GM18499 (cell line): ENCODE results near the gene TBC1D9.
"Not testable (repeated sequence)": the region's sequence is repeated elsewhere in the genome, so short reads cannot be mapped to it uniquely, and the experiment has no call there.

Experiments used
- ATAC-seq: cut with Tn5 transposase; IDR thresholded peaks from one replicate; pipeline ENCODE4 v1.9.1; 2021; ENCODE audit warnings: moderate number of reproducible peaks; ENCODE audit not compliant: insufficient read depth, unreplicated experiment

The TBC1D9 gene

DNA sequence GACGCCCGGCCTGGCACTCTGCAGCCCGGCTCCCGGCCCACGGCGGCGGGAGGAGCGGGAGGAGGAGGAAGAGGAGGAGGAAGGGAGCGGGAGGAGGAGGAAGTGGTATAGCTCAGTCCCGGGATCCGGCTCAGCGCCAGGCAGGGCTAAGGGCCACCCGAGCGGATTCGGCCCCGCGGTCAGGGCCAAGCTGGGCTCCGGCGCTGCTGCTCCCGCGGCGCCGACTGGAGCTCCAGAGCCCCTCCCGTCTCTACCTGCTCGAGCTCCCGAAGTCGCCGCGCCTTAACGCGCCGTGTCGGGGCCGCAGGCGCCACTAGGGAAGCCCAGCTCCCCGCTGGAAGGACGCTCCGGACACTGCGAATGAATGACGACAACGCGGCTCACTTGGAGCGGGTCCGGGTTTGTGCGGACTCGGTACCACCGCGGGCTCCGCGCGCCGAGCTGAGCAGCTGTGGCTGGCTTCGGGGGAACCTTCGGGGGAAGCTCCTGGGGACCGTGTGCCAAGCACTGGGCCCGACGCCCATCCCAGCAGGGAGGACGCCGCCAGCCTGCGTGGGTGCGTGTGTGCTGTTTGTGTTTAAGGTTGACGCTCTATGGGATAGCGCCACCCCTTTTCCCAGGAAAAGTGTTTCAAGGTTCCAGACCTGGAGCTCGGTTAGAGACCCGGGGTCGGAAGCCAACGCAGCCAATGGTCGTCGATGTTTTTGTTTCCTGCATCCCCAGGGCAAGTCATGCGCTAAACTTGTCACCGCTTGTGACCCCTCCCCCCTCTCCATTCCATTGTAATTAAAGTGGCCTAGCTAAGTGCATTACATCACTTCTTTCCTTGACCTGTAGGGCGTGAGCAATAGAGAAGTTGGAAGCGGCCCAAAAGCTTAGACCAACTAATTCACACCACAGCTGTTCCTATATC is at the start of gene TBC1D9:
TBC1D9 (minus strand) TSS at position 67 of the 913 bp plus-strand sequence. CDS start 340 bp downstream, outside the sequence.
- ATAC-seq: no peak

DNA sequence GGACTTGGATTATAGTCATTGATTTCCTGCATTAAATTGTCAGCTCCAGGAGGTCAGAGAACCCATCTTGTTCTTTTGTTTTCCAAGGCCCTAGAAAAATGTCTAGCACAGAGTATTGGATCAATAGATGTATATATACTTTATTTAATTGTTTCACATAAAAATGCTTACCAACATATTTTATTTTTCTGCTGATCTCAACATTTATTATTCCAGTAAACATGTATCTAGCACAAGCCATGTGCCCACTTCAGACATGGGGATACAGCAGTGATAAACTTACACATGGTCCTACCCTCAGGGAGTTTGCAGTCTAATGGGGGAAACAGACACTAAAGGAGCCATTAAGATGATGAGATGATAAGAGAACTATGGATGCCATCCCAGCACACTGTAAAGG is 49.1 kb upstream of the TBC1D9 start:
- ATAC-seq: no peak

DNA sequence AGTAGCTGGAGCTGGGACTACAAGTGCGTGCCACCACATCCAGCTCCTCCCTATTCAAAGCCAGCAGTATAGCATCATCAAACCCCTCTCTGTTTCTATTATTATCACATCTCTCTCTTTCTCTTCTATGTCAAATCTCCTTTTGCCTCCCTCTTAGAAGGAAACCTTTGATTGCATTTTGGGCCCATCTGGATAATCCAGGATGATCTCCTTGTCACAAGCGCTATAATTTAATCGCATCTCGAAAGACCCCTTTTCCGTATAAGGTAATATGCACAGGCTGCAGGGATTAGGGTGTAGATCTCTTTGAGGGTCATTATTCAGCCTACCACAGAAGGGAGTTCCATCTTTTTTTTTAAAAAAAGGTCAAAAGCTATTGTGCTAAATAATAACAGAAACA is 46.4 kb upstream of the TBC1D9 start:
- ATAC-seq: no peak

DNA sequence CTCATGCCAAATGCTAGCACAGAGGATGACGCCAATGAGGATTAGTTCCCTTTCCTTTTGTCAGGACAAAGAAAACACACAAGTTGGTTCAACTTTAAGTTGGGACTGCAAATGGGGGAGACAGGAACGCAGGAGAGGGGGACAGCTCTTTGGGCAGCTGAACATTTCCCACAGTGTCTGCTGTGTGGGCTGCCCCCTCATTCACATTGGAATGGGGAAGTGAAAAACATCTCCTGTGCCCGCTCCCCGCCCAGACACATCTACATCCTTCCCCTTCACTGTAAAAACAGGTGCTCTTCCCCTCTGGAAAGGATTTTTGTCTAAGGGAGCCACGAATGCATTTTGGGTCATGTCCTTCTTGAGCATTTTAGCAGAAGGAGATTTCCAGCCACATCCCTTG is 44.5 kb upstream of the TBC1D9 start:
- no peak for ATAC-seq

DNA sequence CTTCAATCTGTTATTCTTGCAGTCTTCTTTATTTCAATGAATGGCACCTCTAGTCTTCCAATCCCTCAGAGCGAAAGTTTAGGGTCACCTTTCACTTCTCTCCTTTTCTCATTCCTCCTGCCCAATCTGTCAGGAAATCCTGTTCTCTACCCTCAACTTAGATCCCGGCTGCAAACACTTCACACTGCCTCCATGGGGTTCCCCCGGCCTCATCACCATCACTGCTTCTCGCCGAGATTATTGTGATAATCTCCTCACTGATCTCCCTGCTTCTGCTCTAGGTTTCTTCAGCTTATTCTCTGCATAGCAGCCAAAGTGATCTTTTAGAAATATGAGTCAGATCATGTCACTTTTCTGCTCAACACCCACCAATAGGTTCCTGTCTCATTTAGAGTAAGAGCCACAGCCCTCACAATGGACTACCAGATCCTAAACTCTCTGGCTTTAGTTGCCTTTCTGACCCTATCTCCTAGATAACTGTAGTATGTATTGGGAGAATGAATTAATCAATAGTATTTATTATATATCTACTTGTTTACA is 43.6 kb upstream of the TBC1D9 start:
- no peak for ATAC-seq

DNA sequence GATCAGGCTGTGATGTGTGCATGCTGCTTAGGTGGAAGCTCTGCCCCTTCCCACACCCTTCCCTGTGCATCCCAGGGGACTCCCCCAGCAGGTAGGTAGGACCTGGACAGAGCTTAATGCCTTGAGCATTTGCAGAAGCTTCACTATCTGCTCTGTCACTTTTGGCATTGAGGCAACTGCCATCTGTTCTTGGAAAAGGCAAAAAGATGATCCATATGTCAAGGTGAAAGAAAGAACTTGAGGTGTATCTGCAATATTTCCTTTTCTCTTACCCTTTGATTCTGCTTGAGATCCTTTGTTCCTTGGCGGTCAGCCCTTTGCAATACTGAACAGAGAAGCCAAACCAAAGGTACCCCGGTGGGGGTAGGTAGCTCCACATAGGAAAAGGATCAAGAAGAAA is 37.1 kb upstream of the TBC1D9 start:
- ATAC-seq: no peak

DNA sequence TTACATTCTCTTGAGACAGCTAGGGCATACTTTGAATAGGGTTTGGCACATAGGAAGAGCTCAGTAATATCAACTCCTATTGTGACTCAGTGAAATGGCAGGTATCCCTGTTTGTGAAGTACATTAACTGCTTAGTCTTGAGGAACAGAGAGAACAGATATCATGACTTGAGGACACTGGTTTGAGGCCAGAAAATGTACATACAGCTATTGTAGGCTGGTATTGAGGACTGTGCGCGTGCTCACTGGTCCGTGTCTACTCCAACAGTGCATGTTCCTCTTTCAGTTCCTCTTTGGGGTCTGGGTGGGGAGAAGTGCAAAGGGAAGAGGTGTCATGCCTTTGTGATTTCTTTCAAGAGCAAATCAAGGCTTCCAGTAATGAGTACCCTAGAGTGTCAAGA is 34.6 kb upstream of the TBC1D9 start:
- ATAC-seq: peak; percentile 79

DNA sequence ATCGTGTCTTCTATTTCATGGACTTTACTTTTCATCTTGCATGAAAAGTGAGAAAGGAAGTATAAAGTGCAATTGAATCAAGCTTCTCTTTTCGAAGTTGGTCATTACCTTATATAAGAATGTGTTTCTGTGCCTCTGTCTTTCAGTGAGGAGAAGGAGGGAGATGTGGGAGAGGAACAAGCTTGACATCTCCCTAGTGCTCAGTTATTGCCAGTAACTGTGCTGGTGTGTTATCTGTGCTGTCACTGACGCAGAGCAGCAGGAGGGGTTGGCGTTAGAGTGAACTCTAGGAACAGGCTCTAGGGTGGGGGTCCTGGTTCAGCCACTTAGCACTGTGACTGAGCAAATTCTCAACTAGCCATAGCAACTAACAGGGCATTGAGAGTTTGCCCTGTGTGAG is 34.0 kb upstream of the TBC1D9 start:
- ATAC-seq: no peak

DNA sequence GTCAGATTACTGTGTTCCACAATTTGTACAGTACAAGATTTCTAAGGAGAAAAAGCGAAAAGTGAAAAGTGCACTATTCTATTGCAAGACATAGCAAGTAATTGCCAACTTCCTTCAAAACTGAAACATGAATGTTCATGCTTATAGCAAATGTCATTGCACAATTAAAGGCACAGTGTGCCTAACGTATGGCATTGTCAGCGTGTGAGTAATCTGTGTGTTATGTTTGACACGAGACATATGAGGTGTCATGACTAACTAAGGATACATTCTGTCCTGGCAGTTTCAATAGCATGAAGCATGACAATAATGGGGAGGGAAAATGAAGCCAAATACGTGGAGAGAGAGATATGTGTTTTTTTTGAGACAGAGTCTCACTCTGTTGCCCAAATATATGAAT is 33.6 kb upstream of the TBC1D9 start:
- ATAC-seq: no peak

DNA sequence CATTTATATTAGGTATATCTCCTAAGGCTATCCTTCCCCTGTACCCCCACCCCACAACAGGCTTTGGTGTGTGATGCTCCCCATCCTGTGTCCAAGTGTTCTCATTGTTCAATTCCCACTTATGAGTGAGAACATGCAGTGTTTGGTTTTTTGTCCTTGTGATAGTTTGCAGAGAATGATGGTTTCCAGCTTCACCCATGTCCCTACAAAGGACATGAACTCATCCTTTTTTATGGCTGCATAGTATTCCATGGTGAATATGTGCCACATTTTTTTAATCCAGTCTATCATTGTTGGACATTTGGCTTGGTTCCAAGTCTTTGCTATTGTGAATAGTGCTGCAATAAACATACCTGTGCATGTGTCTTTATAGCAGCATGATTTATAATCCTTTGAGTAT is 26.6 kb upstream of the TBC1D9 start:
- not testable (repeated sequence) for ATAC-seq

DNA sequence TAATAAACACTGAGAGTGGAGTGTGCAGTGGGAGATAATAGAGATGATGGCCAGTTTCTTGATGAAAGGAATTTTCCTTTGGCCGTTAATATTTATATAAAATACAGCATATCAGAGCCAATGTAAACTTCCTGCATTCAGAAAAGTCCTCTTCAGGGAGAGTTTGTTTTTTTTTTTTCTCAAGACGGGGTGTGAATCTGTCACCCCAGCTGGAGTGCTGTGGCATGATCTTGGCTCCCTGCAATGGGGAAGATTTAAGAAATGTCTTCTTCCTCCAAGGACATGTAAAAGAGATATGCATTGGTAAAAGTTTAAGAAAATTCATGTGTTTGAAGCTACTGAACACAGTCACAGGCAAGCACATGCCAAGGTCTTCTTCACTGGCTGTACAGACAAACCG is 25.4 kb upstream of the TBC1D9 start:
- no peak for ATAC-seq

DNA sequence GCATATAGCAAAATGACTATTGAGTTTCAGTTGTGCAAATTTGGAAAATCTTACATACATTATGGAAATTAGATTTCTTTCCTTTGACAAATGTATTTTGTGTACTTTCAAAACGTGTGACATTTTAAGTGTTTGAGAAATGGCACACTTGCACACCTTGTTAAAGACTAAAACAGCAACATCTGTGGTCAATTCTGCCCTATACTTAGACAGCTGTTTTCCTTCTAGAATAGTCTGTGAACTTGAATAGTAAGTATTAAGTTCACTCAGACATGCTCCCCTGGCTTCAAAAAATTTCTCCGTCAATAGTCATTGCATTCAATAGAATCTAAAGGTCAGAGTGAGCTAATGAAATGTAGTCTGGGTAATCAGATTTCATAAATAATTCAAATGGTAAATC is 21.7 kb upstream of the TBC1D9 start:
- no peak for ATAC-seq

DNA sequence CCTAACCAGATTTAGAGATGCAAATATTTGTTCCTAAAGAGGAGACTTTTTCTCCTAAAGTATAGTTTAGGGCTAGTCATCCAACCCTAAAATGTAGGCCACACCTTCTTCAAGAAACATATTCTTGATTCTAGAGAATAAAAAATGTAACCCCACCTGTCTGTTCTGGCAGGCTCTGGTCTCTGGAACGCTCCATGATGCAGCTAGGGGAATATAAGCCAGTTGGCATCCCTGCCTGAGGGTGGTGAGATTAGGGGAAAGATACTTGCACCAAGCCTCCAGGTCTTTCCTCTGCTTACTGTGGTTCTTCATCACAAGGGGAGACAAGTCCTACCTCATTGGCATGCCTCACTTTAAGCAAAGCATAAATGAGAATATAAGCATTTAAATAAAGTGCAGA is 21.2 kb upstream of the TBC1D9 start:
- ATAC-seq: no peak

DNA sequence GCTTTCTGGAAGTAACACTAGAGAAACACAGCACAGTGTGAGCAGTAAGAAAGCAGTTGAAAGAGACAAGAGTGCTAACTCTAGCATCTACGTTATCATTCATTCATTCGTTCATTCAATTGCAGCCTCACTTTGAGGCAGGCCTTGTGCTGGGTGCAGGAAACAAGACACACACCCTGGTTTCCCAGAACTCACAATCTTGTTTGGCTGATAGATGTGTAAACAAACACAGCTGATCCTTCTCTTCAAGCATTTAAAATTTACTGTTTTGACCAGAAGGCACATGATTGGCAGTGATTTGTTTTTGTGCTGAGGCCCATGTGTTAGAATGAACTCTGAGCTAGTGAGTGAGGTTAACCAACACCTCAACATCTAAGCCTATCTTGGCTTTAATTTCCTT is 20.4 kb upstream of the TBC1D9 start:
- ATAC-seq: no peak

DNA sequence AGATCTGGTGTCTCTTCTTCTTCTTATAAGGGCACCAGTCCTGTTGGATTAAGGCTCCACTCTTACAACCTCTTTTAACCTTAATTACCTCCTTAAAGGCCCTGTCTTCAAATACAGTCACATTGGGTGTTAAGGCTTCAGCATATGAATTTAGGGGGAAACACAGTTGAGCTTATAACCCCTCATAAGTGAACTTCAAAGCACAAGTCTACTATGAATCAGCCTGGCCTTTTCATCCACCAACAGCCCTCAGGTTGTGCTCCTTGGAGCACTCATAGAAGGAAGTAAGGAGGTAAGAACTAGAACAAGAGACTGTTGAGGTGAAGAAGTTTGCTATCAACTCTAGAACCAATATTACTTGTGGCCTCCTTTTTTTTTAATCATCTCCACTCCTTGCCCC is 18.8 kb upstream of the TBC1D9 start:
- ATAC-seq: no peak

DNA sequence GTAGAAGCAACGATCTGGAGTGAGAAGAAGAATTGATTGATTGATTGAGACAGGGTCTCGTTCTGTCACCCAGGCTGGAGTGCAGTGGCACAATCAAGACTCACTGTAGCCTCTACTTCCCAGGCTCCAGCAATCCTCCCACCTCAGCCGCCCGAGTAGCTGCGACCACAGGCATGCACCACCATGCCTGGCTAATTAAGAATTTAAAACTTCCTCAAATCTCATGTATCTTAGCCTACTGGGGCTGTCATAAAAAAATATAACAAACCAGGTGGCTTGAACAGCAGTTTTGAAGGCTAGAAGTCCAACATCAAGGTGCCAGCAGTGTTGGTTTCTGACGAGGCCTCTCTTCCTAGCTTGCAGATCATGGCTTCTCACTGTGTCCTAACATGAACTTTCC is 18.3 kb upstream of the TBC1D9 start:
- ATAC-seq: no peak

DNA sequence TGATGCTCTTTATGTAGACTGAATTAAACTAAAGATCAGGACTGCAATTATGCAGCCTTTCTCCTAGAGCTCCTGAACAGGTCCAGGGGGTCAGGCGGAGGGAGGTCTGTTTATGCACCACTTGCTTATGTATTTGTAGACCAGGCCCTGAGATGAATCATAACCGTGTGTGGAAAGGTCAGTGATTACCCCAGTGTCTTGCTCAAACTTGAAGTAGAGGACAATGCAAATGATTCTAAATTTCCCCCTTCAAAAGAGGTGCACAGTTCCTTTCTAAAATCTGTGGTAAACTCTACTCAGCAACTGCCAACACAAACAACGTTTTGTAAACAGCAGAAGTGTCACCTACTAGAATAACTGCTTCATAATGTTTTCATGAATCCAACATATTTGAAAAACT is 13.0 kb upstream of the TBC1D9 start:
- ATAC-seq: no peak

DNA sequence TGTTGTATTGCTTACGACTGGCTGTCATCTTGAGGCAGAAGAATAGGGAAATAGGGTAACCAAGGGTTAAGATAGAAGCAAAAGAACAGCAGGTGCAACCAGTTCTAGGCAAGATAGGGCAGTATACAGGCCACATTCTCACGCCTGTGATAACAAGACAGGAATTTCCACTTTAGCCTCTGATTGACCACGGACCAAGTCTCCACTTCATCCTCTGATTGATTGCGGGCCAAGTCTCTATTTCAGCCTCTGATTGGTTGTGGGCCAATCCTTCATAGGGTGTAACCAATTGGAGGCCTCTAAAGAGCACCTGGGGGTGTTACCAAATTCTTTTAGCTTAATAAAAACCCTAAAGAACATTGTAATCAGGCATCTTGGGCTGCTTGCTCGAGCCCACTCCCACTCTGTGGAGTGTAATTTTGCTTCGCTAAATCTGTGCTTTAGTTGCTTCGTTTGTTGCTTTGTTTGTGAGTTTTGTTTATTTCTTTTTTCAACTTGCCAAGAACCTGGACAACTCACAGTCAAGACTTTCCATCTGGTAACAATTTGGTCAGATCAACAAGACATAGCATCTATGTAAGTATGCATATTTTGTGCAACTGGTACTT is 8.7 kb upstream of the TBC1D9 start:
- ATAC-seq: no peak

DNA sequence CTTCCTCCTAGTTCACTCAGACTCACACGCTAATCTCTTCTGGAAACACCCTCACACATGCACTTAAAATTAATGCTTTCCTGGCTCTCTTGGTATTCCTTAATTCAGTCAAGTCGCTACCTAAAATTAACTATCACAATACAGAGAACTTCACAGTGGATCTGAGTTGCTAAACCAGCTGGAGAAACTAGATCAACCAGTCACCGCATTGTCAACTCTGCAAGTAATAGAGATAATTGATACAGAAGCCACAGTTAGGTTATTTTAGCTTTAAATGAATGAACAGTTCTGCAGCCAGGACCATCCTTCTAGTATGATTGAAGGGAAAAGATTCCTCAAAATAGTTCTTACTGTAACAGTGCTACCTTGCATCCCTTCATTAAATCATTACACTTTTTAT is 6.0 kb upstream of the TBC1D9 start:
- no peak for ATAC-seq

DNA sequence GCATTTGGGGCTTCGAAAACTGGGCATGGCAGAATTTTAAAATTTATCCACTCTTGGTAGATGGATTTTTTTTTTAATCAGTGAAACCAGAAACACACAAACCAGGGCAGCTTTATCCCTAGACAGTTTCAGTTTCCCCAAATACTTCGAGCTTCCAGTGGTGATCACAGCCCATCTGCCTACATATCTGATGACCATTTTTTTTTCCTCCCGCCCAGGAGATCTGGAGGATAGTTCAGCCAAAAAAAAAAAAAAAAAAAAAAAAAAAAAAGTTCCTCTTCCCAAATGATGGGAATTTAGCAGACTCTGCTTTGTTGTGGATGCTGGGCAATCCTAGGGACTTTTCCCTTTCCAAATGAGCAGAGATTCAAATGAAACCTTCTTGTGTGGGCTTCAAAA is 1.0 kb upstream of the TBC1D9 start:
- ATAC-seq: no peak

DNA sequence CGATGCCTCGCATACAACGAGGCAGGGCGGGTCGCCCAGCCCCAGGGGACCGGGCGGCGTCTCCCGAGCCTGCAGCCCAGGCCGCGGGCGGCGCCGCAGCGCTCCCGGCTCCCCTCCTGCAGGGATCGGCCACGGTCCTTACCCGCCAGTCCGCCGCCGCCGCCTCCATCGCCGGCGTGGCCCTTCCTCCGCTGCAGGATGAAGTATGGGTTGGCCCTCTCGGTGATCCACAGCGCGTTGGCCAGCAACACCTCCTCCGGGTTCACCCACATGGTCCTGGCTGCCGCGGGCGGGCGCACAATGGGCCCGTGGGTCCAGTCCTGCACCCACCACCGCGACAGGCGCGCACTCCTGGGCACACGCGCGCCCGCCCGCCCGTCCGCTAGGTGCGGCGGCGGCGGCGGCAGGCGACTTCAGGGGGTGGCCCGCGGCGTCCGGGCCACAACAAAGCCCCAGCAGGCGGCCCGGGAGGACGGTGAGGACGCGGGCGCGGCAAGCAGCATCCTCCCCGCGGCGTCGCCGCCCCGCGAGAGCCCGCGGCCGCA is 339 bp downstream of the TBC1D9 start:
- ATAC-seq: no peak
